Kidney (tissue), 14 donors: ENCODE results near the gene KLHL14. TPM values are rescaled to one million over a fixed set of nuclear protein-coding genes. Genes with fewer than 3 reads are reported as not detected.
A peak's percentile ranks its signal among the peaks of the same experiment; 100 is the strongest.

Source experiments
- DNase-seq, 5 donors: peaks; one replicate each; pipeline ENCODE4 v3.0.0-alpha.2; 2013 to 2020
- FAIRE-seq: peaks from 2 replicates; lab custom pipeline; 2012; peaks lifted over from hg19 to GRCh38; lab: Jason Lieb, UNC
- H3K27ac ChIP-seq, 2 donors: one replicate each; pipeline ENCODE4 v1.7.0; 2013; ENCODE audit warnings: low read depth in 2 of 2, low read length in 2 of 2, inconsistent platforms in 1 of 2
- H3K27me3 ChIP-seq: one replicate; pipeline ENCODE4 v1.7.1; 2013; ENCODE audit warnings: low read length, inconsistent platforms; ENCODE audit not compliant: control insufficient read depth, insufficient read depth
- H3K36me3 ChIP-seq, 3 donors: one replicate each; pipeline versions ENCODE4 v1.7.0 to v1.7.1; 2013; ENCODE audit warnings: low read length in 3 of 3, control low read depth in 1 of 3, inconsistent platforms in 1 of 3; ENCODE audit not compliant: insufficient read depth in 3 of 3, control insufficient read depth in 2 of 3
- H3K4me1 ChIP-seq, 3 donors: one replicate each; pipeline versions ENCODE4 v1.7.0 to v1.7.1; 2013; ENCODE audit warnings: low read length in 3 of 3, inconsistent platforms in 1 of 3, low read depth in 1 of 3; ENCODE audit not compliant: control insufficient read depth in 2 of 3, insufficient read depth in 2 of 3
- H3K4me3 ChIP-seq, 3 donors: one replicate each; pipeline versions ENCODE4 v1.7.0 to v1.8.1; 2013; ENCODE audit warnings: low read length in 3 of 3, control low read depth in 1 of 3, inconsistent platforms in 1 of 3
- H3K9ac ChIP-seq, 3 donors: one replicate each; pipeline versions ENCODE4 v1.7.0 to v1.7.1; 2013; ENCODE audit warnings: low read length in 3 of 3, control low read depth in 1 of 3, inconsistent platforms in 1 of 3
- H3K9me3 ChIP-seq, 3 donors: one replicate each; pipeline versions ENCODE4 v1.7.0 to v1.7.1; 2013; ENCODE audit warnings: low read length in 3 of 3, control low read depth in 1 of 3, inconsistent platforms in 1 of 3; ENCODE audit not compliant: control insufficient read depth in 2 of 3, insufficient read depth in 1 of 3
- intact Hi-C: fragments of 100-400 bp; cut with DNase I; formaldehyde crosslinking; loops from one replicate; pipeline ENCODE4 v1.11.1; 2022
- polyA plus RNA-seq: library from polyadenylated mRNA; stranded (reverse); fragments of 350-450 nt; fragmentation: Illumina TruSeq; extraction: RNeasy Lipid Tissue Mini Kit (QIAGEN cat#74804); gene quantifications from one replicate; pipeline ENCODE4 v1.2.3, GENCODE V29; 2014; ENCODE audit warnings: low read depth, low replicate concordance; ENCODE audit not compliant: insufficient read depth
- total RNA-seq: library from RNA; stranded (reverse); fragmentation: NEBNext Ultra II Directional; extraction: Animal tissue kit (Norgen Biotek cat#: 25700); gene quantifications from one replicate; pipeline ENCODE4 v1.2.1, GENCODE V29; 2021
- TF ChIP-seq, protein P1 (sequence below): IDR thresholded peaks from 3 replicates; pipeline ENCODE4 v1.5.1; 2012; ENCODE audit warnings: mild to moderate bottlenecking, moderate library complexity, borderline replicate concordance; ENCODE audit not compliant: insufficient read depth; ENCODE audit errors: extremely low read depth
- donor health status: control.
- donor health status: control.
- donor health status: control.
- donor health status: control.
- donor health status: control.
- donor health status: DM: yes; HTN: yes; CAD: no.
- donor health status: Normal renal cell carcinoma (clear cell type).

Gene KLHL14
- total and polyA plus RNA-seq, 2 donors from 2014 or later = 3.7 to 15.4 TPM

DNA sequence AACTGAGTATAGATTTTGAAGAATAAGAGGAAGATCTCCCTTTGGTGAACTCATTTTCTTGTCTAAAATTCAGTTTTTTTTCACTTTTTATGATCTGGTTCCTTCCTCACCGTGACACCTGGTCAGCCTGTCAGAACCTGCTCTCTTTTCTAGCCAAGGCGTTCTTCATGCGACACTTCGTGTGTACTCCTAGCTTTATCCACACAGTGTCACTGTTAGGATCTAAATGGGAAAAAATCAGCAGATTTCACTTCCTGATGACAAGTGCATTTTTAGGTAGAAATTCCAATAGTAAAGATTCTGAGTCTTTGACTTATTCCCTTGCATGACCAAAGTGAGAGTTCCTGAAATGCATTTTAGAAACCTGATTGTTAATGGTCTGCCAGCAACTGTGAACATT, 89.8 kb downstream of the KLHL14 start:
- H3K9ac ChIP-seq = no peak overlapping the region
- H3K9me3 ChIP-seq = no peaks in the 10 kb centered on the region
- no peaks in the 10 kb centered on the region for H3K27me3 ChIP-seq
- H3K36me3 ChIP-seq = no peaks in the 10 kb centered on the region
- intact Hi-C loops = no loop called here
- no peak overlapping the region for H3K4me3 ChIP-seq
- no peak overlapping the region for H3K27ac ChIP-seq
- FAIRE-seq = no peak
- no peak for DNase-seq
- no peaks in the 10 kb centered on the region for H3K4me1 ChIP-seq
- TF ChIP-seq, protein P1, sequence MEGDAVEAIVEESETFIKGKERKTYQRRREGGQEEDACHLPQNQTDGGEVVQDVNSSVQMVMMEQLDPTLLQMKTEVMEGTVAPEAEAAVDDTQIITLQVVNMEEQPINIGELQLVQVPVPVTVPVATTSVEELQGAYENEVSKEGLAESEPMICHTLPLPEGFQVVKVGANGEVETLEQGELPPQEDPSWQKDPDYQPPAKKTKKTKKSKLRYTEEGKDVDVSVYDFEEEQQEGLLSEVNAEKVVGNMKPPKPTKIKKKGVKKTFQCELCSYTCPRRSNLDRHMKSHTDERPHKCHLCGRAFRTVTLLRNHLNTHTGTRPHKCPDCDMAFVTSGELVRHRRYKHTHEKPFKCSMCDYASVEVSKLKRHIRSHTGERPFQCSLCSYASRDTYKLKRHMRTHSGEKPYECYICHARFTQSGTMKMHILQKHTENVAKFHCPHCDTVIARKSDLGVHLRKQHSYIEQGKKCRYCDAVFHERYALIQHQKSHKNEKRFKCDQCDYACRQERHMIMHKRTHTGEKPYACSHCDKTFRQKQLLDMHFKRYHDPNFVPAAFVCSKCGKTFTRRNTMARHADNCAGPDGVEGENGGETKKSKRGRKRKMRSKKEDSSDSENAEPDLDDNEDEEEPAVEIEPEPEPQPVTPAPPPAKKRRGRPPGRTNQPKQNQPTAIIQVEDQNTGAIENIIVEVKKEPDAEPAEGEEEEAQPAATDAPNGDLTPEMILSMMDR = no peak

DNA sequence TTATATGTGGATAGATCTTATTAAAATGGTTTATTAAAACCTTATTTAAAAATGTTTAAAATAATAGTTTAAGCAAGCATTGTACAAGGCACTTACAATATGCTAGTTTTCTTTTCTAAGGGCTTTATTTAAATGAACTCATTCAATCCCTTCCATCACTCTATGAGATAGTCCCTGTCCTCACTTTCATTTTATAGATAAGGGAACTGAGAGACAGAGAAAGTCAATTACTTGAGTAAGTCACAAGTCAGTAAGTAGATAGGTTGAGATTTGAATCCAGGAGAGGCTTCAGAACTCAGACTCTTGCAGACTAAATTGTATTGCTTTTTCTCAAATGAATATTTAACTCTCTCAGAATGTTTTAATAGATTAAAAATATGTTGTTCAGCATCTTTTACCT, 95.2 kb downstream of the KLHL14 start:
- DNase-seq = no peak
- intact Hi-C loops = no loop called here

DNA sequence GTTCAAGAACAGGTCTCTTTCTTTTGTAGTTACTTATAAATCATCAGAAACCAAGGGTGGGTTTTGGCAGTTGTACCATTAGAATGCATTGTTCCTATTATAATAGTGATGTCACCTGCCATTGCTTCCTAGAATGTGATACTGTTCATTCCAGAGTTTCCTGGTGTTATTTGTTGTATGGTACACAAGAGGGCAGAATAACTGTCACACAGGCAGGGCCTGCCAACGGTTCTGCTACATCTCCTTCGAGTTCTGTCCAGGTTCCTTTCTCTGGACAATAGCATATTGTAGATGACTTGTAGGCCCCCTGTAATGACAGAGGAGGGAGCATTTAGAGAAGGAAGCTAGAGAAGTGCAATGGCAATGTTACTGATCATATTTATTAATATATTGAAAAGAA, 98.3 kb downstream of the KLHL14 start:
- no peaks in the 10 kb centered on the region for H3K36me3 ChIP-seq
- no peak overlapping the region for H3K27ac ChIP-seq
- H3K9me3 ChIP-seq = no peaks in the 10 kb centered on the region
- H3K4me1 ChIP-seq = no peaks in the 10 kb centered on the region
- no peaks in the 10 kb centered on the region for H3K27me3 ChIP-seq
- TF ChIP-seq, protein P1 = peak; percentile 9
- DNase-seq = peak in 1 of 5 donors; percentile 13
- no peak overlapping the region for H3K4me3 ChIP-seq
- intact Hi-C loops = no loop called here
- H3K9ac ChIP-seq = no peak overlapping the region
- no peak for FAIRE-seq

More for the DNA sequence above, 95.2 kb downstream of the KLHL14 start:
- H3K9ac ChIP-seq = no peak overlapping the region
- no peak overlapping the region for H3K27ac ChIP-seq
- TF ChIP-seq, protein P1 = no peak
- H3K36me3 ChIP-seq = no peaks in the 10 kb centered on the region
- no peaks in the 10 kb centered on the region for H3K9me3 ChIP-seq
- no peaks in the 10 kb centered on the region for H3K27me3 ChIP-seq
- no peak for FAIRE-seq
- H3K4me1 ChIP-seq = no peaks in the 10 kb centered on the region
- no peak overlapping the region for H3K4me3 ChIP-seq

DNA sequence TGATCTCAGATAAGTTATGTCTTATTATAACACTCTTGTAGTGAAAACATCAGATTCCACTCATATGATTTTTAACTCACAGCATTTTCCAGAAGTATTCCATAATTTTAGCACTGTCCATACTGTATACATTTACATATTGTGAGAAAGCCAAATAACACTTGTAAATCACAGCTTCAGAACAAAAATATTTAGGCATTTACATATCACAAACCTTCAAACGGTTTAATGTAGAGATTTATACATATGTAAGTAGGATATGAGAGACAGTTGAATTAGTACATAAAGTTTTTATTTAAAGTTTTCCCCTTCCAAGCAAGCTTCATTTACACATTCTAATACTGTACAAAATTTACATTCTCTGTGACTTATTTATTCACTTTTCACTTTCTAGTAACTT, 100.4 kb downstream of the KLHL14 start:
- DNase-seq = no peak
- intact Hi-C loops = no loop called here
- peak; percentile 41 for FAIRE-seq
- H3K27ac ChIP-seq = no peak overlapping the region
- no peak overlapping the region for H3K9ac ChIP-seq
- H3K27me3 ChIP-seq = no peaks in the 10 kb centered on the region
- H3K9me3 ChIP-seq = no peaks in the 10 kb centered on the region
- no peaks in the 10 kb centered on the region for H3K4me1 ChIP-seq
- H3K4me3 ChIP-seq = no peak overlapping the region
- TF ChIP-seq, protein P1 = no peak
- H3K36me3 ChIP-seq = no peaks in the 10 kb centered on the region
